ENCODE data around the gene MCOLN1. TPM values are rescaled to one million over a fixed set of nuclear protein-coding genes. Genes with fewer than 3 reads are reported as not detected.

The MCOLN1 gene
- total RNA-seq, 1 experiment from 2014 or later, result 10.8 TPM

DNA sequence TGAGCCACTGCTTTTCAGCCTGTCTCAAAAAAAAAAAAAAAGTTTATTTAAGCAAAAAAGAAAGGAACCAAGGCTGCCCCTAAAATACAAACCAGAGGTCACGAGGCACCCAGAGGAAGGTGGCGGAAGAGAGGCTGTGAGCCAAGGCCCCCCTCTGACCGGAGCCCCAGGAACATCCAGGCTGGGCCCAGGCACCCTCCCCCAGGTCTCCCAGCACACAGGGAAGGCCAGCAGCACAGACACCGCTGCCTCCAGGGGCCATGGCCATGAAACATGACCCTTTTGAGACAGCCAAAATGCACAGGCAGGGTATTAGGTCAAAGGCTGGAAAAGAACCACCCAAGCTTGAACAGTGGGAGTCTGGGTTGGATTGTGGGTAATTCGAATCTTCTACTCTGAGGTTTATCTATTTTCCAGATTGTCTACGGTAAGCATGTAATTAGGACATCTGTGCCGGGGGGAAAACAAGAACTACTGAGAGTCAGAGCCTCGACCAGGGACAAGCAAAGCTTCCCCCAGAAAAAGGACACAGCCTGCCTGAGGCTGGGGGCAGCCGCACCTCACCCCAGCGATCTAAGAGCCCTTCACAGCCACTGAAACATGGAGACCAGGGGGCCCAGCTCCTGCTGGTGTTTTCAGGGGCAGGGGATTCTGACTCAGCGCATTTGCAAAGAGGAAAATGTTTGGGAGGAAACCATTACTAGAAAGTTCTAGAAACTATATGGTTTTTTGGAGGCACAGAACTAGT lies 42.0 kb upstream of the MCOLN1 start:
- H3K4me3 Mint-ChIP-seq (ENCODE audit: unreplicated experiment), result no peak overlapping the region
- TF ChIP-seq, protein P1, sequence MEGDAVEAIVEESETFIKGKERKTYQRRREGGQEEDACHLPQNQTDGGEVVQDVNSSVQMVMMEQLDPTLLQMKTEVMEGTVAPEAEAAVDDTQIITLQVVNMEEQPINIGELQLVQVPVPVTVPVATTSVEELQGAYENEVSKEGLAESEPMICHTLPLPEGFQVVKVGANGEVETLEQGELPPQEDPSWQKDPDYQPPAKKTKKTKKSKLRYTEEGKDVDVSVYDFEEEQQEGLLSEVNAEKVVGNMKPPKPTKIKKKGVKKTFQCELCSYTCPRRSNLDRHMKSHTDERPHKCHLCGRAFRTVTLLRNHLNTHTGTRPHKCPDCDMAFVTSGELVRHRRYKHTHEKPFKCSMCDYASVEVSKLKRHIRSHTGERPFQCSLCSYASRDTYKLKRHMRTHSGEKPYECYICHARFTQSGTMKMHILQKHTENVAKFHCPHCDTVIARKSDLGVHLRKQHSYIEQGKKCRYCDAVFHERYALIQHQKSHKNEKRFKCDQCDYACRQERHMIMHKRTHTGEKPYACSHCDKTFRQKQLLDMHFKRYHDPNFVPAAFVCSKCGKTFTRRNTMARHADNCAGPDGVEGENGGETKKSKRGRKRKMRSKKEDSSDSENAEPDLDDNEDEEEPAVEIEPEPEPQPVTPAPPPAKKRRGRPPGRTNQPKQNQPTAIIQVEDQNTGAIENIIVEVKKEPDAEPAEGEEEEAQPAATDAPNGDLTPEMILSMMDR (IDR thresholded peaks at IDR 0.05; ENCODE audit: unreplicated experiment), result no peak
- H3K27me3 Mint-ChIP-seq (ENCODE audit: insufficient read depth, unreplicated experiment), result no peaks in the 10 kb centered on the region
- intact Hi-C loops (cut with micrococcal nuclease), result no loop called here
- H3K9me3 Mint-ChIP-seq (ENCODE audit: unreplicated experiment), result no peaks in the 10 kb centered on the region
- peaks cover 16% of the 10 kb centered on the region for H3K36me3 Mint-ChIP-seq (ENCODE audit: insufficient read depth, unreplicated experiment)
- H3K27ac Mint-ChIP-seq (ENCODE audit: low read depth, unreplicated experiment), result no peak overlapping the region
- peaks cover 13% of the 10 kb centered on the region for H3K4me1 Mint-ChIP-seq (ENCODE audit: insufficient read depth, unreplicated experiment)
- CTCF ChIA-PET, result interaction anchor here (0.9 to 1.0 kb wide), 2 partner anchors 12 to 163 kb away, joined by 3 read pairs; no protein-coding TSS in a partner anchor
- BruUV-seq (replicated peaks), result no TSS peak
- POLR2A ChIA-PET, result interaction anchor here (1.3 to 1.7 kb wide), 2 partner anchors 40 to 85 kb away, joined by 4 read pairs; no protein-coding TSS in a partner anchor
- DNase-seq (ENCODE audit: unreplicated experiment), result no peak

DNA sequence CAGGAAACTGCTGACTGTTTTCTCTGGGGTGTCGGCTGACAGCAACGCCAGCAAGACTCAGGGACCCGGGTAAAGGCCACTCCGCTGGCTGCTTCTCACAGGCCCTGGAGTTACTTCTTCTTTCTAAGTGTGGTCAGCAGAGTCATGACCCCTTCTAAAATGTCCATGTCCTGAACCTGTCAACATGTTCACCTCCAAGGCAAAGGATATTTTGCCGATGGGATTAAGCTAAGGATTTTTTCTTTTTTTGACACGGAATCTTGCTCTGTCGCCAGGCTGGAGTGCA lies 41.5 kb upstream of the MCOLN1 start:
- intact Hi-C loops (cut with micrococcal nuclease), result no loop called here
- peaks cover 13% of the 10 kb centered on the region for H3K4me1 Mint-ChIP-seq (ENCODE audit: insufficient read depth, unreplicated experiment)
- H3K27ac Mint-ChIP-seq (ENCODE audit: low read depth, unreplicated experiment), result no peak overlapping the region
- no peak for DNase-seq (ENCODE audit: unreplicated experiment)
- POLR2A ChIA-PET, result interaction anchor here (1.3 to 1.7 kb wide), 2 partner anchors 40 to 85 kb away, joined by 4 read pairs; no protein-coding TSS in a partner anchor
- CTCF ChIA-PET, result interaction anchor here (0.7 to 1.0 kb wide), 3 partner anchors 13 to 164 kb away, joined by 3 to 5 read pairs (median 3); no protein-coding TSS in a partner anchor
- TF ChIP-seq, protein P1 (IDR thresholded peaks at IDR 0.05; ENCODE audit: unreplicated experiment), result no peak
- no TSS peak for BruUV-seq (replicated peaks)
- H3K4me3 Mint-ChIP-seq (ENCODE audit: unreplicated experiment), result no peak overlapping the region
- H3K9me3 Mint-ChIP-seq (ENCODE audit: unreplicated experiment), result no peaks in the 10 kb centered on the region
- peaks cover 18% of the 10 kb centered on the region for H3K36me3 Mint-ChIP-seq (ENCODE audit: insufficient read depth, unreplicated experiment)
- H3K27me3 Mint-ChIP-seq (ENCODE audit: insufficient read depth, unreplicated experiment), result no peaks in the 10 kb centered on the region

DNA sequence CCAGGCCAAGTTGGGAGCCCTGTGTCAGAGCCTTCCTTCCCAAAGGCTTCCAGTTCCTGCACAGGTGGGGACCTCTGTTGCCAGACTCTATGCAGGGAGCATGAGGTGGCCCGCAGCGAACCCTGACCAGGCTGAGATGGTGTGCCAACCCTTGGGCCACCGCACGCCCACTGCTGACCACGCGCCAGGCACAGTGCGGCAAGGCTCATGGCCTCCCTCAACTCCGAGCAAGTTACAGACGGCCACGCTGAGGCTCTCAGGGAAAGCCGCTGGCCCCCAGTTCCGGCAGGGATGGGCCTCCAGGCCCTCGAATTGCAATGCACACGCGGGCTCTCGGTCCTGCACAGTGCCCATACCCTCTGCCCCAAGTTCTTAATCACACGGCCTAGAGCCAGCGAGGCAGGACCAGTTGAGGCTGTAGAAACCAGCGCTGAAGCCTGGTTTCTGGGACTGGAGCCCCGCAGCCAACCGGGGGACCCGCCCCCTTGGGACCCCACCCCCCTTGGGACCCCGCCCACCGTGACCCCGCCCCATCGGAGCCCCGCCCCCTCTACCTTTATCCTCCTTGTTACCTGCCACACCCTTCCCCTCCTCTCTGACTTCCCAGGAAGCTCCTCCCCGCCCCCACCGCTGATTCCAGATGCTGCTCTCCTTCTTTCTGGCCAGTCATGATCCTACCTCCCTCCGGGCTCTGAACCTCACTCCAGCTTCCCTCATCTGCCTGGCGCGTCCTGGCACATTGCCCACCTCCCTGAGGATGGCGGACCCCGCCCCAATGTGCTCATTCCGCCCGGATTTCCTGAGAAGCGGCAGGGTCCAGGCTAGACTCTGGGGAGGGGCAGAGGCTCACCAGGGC lies 39.6 kb upstream of the MCOLN1 start:
- ChIA-PET POLR2A (no interaction called here), CTCF (no interaction called here)
- no peak overlapping the region for H3K4me3 Mint-ChIP-seq (ENCODE audit: unreplicated experiment)
- TF ChIP-seq, protein P1 (IDR thresholded peaks at IDR 0.05; ENCODE audit: unreplicated experiment), result no peak
- no peaks in the 10 kb centered on the region for H3K9me3 Mint-ChIP-seq (ENCODE audit: unreplicated experiment)
- peaks cover 13% of the 10 kb centered on the region for H3K4me1 Mint-ChIP-seq (ENCODE audit: insufficient read depth, unreplicated experiment)
- no TSS peak for BruUV-seq (replicated peaks)
- H3K36me3 Mint-ChIP-seq (ENCODE audit: insufficient read depth, unreplicated experiment), result peaks cover 16% of the 10 kb centered on the region
- no peaks in the 10 kb centered on the region for H3K27me3 Mint-ChIP-seq (ENCODE audit: insufficient read depth, unreplicated experiment)
- no peak overlapping the region for H3K27ac Mint-ChIP-seq (ENCODE audit: low read depth, unreplicated experiment)
- intact Hi-C loops (cut with micrococcal nuclease), result no loop called here
- DNase-seq (ENCODE audit: unreplicated experiment), result peak; percentile 58

DNA sequence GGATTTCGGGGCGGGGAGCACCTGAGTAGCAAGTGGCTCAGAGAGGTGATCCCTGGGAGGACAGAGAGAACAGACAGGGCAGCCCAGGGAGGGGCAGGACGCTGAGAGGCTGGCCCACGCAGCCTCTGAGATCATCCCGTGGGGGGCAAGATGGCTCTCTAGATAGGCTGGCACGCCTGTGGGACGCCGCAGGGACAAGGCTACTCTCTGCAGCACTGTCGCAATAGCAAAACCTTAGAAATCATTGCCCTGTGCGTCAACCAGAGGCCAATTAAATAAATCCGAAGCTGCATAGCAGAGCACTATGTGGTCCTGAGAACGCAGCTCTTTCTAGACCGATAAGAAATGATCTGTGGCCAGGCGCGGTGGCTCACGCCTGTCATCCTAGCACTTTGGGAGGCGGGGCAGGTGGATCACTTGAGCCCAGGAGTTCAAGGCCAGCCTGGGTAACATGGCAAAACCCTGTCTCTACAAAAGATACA lies 38.7 kb upstream of the MCOLN1 start:
- peaks cover 9% of the 10 kb centered on the region for H3K36me3 Mint-ChIP-seq (ENCODE audit: insufficient read depth, unreplicated experiment)
- CTCF ChIA-PET, result interaction anchor here (0.6 kb wide), 1 partner anchor 13 kb away, joined by 4 read pairs; no protein-coding TSS in a partner anchor
- TF ChIP-seq, protein P1 (IDR thresholded peaks at IDR 0.05; ENCODE audit: unreplicated experiment), result no peak
- BruUV-seq (replicated peaks), result no TSS peak
- intact Hi-C loops (cut with micrococcal nuclease), result no loop called here
- no peak overlapping the region for H3K27ac Mint-ChIP-seq (ENCODE audit: low read depth, unreplicated experiment)
- DNase-seq (ENCODE audit: unreplicated experiment), result peak; percentile 39
- no peak overlapping the region for H3K4me3 Mint-ChIP-seq (ENCODE audit: unreplicated experiment)
- H3K9me3 Mint-ChIP-seq (ENCODE audit: unreplicated experiment), result no peaks in the 10 kb centered on the region
- H3K4me1 Mint-ChIP-seq (ENCODE audit: insufficient read depth, unreplicated experiment), result peaks cover 13% of the 10 kb centered on the region
- POLR2A ChIA-PET, result no interaction called here
- no peaks in the 10 kb centered on the region for H3K27me3 Mint-ChIP-seq (ENCODE audit: insufficient read depth, unreplicated experiment)

All from MCF 10A (cell line).